Chondrocyte (in vitro differentiated cells): ENCODE measurements around the gene APBB2. TPM values are rescaled to one million over a fixed set of nuclear protein-coding genes. Genes with fewer than 3 reads are reported as not detected.

Source experiments
- DNase-seq: peaks from one replicate; pipeline ENCODE4 v3.0.0; 2021; ENCODE audit warnings: mixed read lengths, low spot score
- H3K27ac Mint-ChIP-seq: one replicate; pipeline ENCODE4 v1.8.0; 2021; ENCODE audit warnings: mild to moderate bottlenecking, moderate library complexity, mixed read lengths; ENCODE audit not compliant: unreplicated experiment
- H3K27me3 Mint-ChIP-seq: 2 replicates; pipeline ENCODE4 v1.8.0; 2021; ENCODE audit warnings: low read depth, mixed read lengths
- H3K36me3 Mint-ChIP-seq: 2 replicates; pipeline ENCODE4 v1.8.0; 2021; ENCODE audit warnings: low read depth, mixed read lengths
- H3K4me1 Mint-ChIP-seq: 2 replicates; pipeline ENCODE4 v1.8.0; 2021; ENCODE audit warnings: low read depth, mild to moderate bottlenecking, mixed read lengths
- H3K4me3 Mint-ChIP-seq: one replicate; pipeline ENCODE4 v1.8.0; 2021; ENCODE audit warnings: mild to moderate bottlenecking, moderate library complexity, mixed read lengths; ENCODE audit not compliant: unreplicated experiment
- H3K9me3 Mint-ChIP-seq: 2 replicates; pipeline ENCODE4 v1.8.0; 2021; ENCODE audit warnings: low read depth, mixed read lengths
- CTCF ChIP-seq: fragments of 200-600 bp; sonication (generic); IDR thresholded peaks from 2 replicates; pipeline ENCODE4 v1.5.0; 2021; ENCODE audit warnings: antibody characterized with exemption, mild to moderate bottlenecking, moderate library complexity
- total RNA-seq: library from RNA; stranded (reverse); gene quantifications from 3 replicates; pipeline ENCODE4 v1.2.1, GENCODE V29; 2021

APBB2 gene
- total RNA-seq, 1 donor from 2014 or later: 119 TPM

- peaks cover 10% of the 10 kb centered on the region for H3K36me3 Mint-ChIP-seq
- peak overlapping the region; percentile 97 for H3K27ac Mint-ChIP-seq
- H3K27me3 Mint-ChIP-seq: no peaks in the 10 kb centered on the region
- no peak for DNase-seq
- H3K4me1 Mint-ChIP-seq: peaks cover 67% of the 10 kb centered on the region
- peaks cover 6% of the 10 kb centered on the region for H3K9me3 Mint-ChIP-seq
- no peak overlapping the region for H3K4me3 Mint-ChIP-seq
- TF ChIP-seq CTCF: no peak
Observed at GRCh38 chr4:41140410-41140809, 73.9 kb downstream of the APBB2 start.

- no peak overlapping the region for H3K27ac Mint-ChIP-seq
- no peak for TF ChIP-seq CTCF
- no peak overlapping the region for H3K4me3 Mint-ChIP-seq
- H3K27me3 Mint-ChIP-seq: no peaks in the 10 kb centered on the region
- no peak for DNase-seq
- peaks cover 65% of the 10 kb centered on the region for H3K4me1 Mint-ChIP-seq
- H3K36me3 Mint-ChIP-seq: peaks cover 10% of the 10 kb centered on the region
- H3K9me3 Mint-ChIP-seq: peaks cover 6% of the 10 kb centered on the region
Observed at GRCh38 chr4:41137879-41138278, 76.5 kb downstream of the APBB2 start.

- H3K4me3 Mint-ChIP-seq: no peak overlapping the region
- H3K4me1 Mint-ChIP-seq: peaks cover 61% of the 10 kb centered on the region
- peak overlapping the region; percentile 12 for H3K27ac Mint-ChIP-seq
- H3K36me3 Mint-ChIP-seq: peaks cover 10% of the 10 kb centered on the region
- peaks cover 6% of the 10 kb centered on the region for H3K9me3 Mint-ChIP-seq
- no peak for DNase-seq
- no peak for TF ChIP-seq CTCF
- H3K27me3 Mint-ChIP-seq: no peaks in the 10 kb centered on the region
Observed at GRCh38 chr4:41136456-41136855, 77.9 kb downstream of the APBB2 start.

GRCh38 chr4:41135801-41136200 lies 78.5 kb downstream of the APBB2 start:
- Mint-ChIP-seq H3K9me3 (peaks cover 6% of the 10 kb centered on the region), H3K36me3 (peaks cover 5% of the 10 kb centered on the region), H3K27me3 (no peaks in the 10 kb centered on the region), H3K4me3 (no peak overlapping the region), H3K4me1 (peaks cover 60% of the 10 kb centered on the region), H3K27ac (peak overlapping the region; percentile 62)
- no peak for TF ChIP-seq CTCF
- DNase-seq: no peak

GRCh38 chr4:41134581-41134980 lies 79.8 kb downstream of the APBB2 start:
- Mint-ChIP-seq H3K36me3 (peaks cover 2% of the 10 kb centered on the region), H3K4me3 (no peak overlapping the region), H3K27ac (peak overlapping the region; percentile 65), H3K9me3 (peaks cover 6% of the 10 kb centered on the region), H3K27me3 (no peaks in the 10 kb centered on the region), H3K4me1 (peaks cover 65% of the 10 kb centered on the region)
- no peak for DNase-seq
- peak; percentile 19 for TF ChIP-seq CTCF
